Measurements from ENCODE around the gene NCAPD3. TPM values are rescaled to one million over a fixed set of nuclear protein-coding genes. Genes with fewer than 3 reads are reported as not detected.

Gene NCAPD3
- total and polyA plus RNA-seq, 2 donors (not counting 1 experiment from before 2014, with no cell fraction given), result 7.4 to 11.4 TPM

GRCh38 chr11:134144744-134145143 is 79.0 kb downstream of the NCAPD3 start:
- no peaks in the 10 kb centered on the region for H3K79me2 ChIP-seq (ENCODE audit: control insufficient read depth, insufficient read depth, low read length)
- H2AFZ ChIP-seq (ENCODE audit: low read length), result no peak overlapping the region
- no peaks in the 10 kb centered on the region for H3K4me1 ChIP-seq (ENCODE audit: control insufficient read depth, extremely low read depth, insufficient read depth, low read length)
- H3K36me3 ChIP-seq (ENCODE audit: control insufficient read depth, insufficient read depth, low read length), result peaks cover 2% of the 10 kb centered on the region
- no peaks in the 10 kb centered on the region for H3K27me3 ChIP-seq (ENCODE audit: control insufficient read depth, insufficient read depth, low read length)
- TF ChIP-seq EZH2 (IDR thresholded peaks at IDR 0.05; ENCODE audit: low read length, missing control alignments) (no peak), CTCF (conservative IDR thresholded peaks at IDR 0.05 in 1 of 2, IDR thresholded peaks at IDR 0.05 in 1 of 2; ENCODE audit: low read depth in 1 of 2, low read length in 2 of 2) (no peak)
- no peak overlapping the region for H3K27ac ChIP-seq (ENCODE audit: insufficient read depth, low read length)
- H3K9ac ChIP-seq (ENCODE audit: insufficient read depth, low read length), result no peak overlapping the region
- H3K4me2 ChIP-seq (ENCODE audit: extremely low read depth, insufficient read depth, low read length), result no peak overlapping the region
- DNase-seq (ENCODE audit: low read depth in 2 of 2), result no peak
- no peaks in the 10 kb centered on the region for H3K9me3 ChIP-seq (ENCODE audit: control insufficient read depth, insufficient read depth, low read depth, low read length)
- H3K4me3 ChIP-seq (replicated peaks in 1 of 4; ENCODE audit: control extremely low read depth in 1 of 4, insufficient read depth in 1 of 4, low read depth in 3 of 4, low read length in 4 of 4), result no peak overlapping the region
- H4K20me1 ChIP-seq (ENCODE audit: control insufficient read depth, extremely low read depth, insufficient read depth, low read length), result no peaks in the 10 kb centered on the region

- Histone ChIP-seq H3K27me3 (ENCODE audit: control insufficient read depth, insufficient read depth, low read length) (no peaks in the 10 kb centered on the region), H3K27ac (ENCODE audit: insufficient read depth, low read length) (no peak overlapping the region), H3K4me2 (ENCODE audit: extremely low read depth, insufficient read depth, low read length) (no peak overlapping the region), H4K20me1 (ENCODE audit: control insufficient read depth, extremely low read depth, insufficient read depth, low read length) (no peaks in the 10 kb centered on the region), H3K9ac (ENCODE audit: insufficient read depth, low read length) (no peak overlapping the region), H3K4me3 (replicated peaks in 1 of 4; ENCODE audit: control extremely low read depth in 1 of 4, insufficient read depth in 1 of 4, low read depth in 3 of 4, low read length in 4 of 4) (no peak overlapping the region), H3K9me3 (ENCODE audit: control insufficient read depth, insufficient read depth, low read depth, low read length) (no peaks in the 10 kb centered on the region), H3K4me1 (ENCODE audit: control insufficient read depth, extremely low read depth, insufficient read depth, low read length) (no peaks in the 10 kb centered on the region), H2AFZ (ENCODE audit: low read length) (no peak overlapping the region), H3K36me3 (ENCODE audit: control insufficient read depth, insufficient read depth, low read length) (no peaks in the 10 kb centered on the region), H3K79me2 (ENCODE audit: control insufficient read depth, insufficient read depth, low read length) (no peaks in the 10 kb centered on the region)
- TF ChIP-seq CTCF (conservative IDR thresholded peaks at IDR 0.05 in 1 of 2, IDR thresholded peaks at IDR 0.05 in 1 of 2; ENCODE audit: low read depth in 1 of 2, low read length in 2 of 2) (no peak), EZH2 (IDR thresholded peaks at IDR 0.05; ENCODE audit: low read length, missing control alignments) (no peak)
- no peak for DNase-seq (ENCODE audit: low read depth in 2 of 2)
These were observed 80.0 kb downstream of the NCAPD3 start for GRCh38 chr11:134143801-134144200.

GRCh38 chr11:134142536-134142935 is 81.2 kb downstream of the NCAPD3 start:
- TF ChIP-seq CTCF (conservative IDR thresholded peaks at IDR 0.05 in 1 of 2, IDR thresholded peaks at IDR 0.05 in 1 of 2; ENCODE audit: low read depth in 1 of 2, low read length in 2 of 2) (no peak), EZH2 (IDR thresholded peaks at IDR 0.05; ENCODE audit: low read length, missing control alignments) (no peak)
- Histone ChIP-seq H3K4me1 (ENCODE audit: control insufficient read depth, extremely low read depth, insufficient read depth, low read length) (no peaks in the 10 kb centered on the region), H3K36me3 (ENCODE audit: control insufficient read depth, insufficient read depth, low read length) (no peaks in the 10 kb centered on the region), H3K27me3 (ENCODE audit: control insufficient read depth, insufficient read depth, low read length) (no peaks in the 10 kb centered on the region), H3K9me3 (ENCODE audit: control insufficient read depth, insufficient read depth, low read depth, low read length) (no peaks in the 10 kb centered on the region), H3K4me2 (ENCODE audit: extremely low read depth, insufficient read depth, low read length) (no peak overlapping the region), H3K79me2 (ENCODE audit: control insufficient read depth, insufficient read depth, low read length) (no peaks in the 10 kb centered on the region), H2AFZ (ENCODE audit: low read length) (no peak overlapping the region), H4K20me1 (ENCODE audit: control insufficient read depth, extremely low read depth, insufficient read depth, low read length) (no peaks in the 10 kb centered on the region), H3K27ac (ENCODE audit: insufficient read depth, low read length) (no peak overlapping the region), H3K9ac (ENCODE audit: insufficient read depth, low read length) (no peak overlapping the region), H3K4me3 (replicated peaks in 1 of 4; ENCODE audit: control extremely low read depth in 1 of 4, insufficient read depth in 1 of 4, low read depth in 3 of 4, low read length in 4 of 4) (no peak overlapping the region)
- peak; percentile 39 to 74 for DNase-seq (ENCODE audit: low read depth in 2 of 2)

All from fibroblast of lung (primary cell).